ENCODE data around the gene SH3BP5L. TPM values are rescaled to one million over a fixed set of nuclear protein-coding genes. Genes with fewer than 3 reads are reported as not detected.

The SH3BP5L gene
- 14.9 and 21.0 TPM in 2 replicates for total RNA-seq (2014; rRNA removed; shearing (Covaris generic))

GRCh38 chr1:248825909-248826760, at the start of gene SH3BP5L:
Gene SH3BP5L, minus strand, starts transcription at chr1:248825915. Its CDS starts 980 bp downstream, at chr1:248824935.
- DNase-seq (ENCODE audit: low read depth): peak; percentile 92

GRCh38 chr1:248873993-248874533, 48.3 kb upstream of the SH3BP5L start:
- DNase-seq (ENCODE audit: low read depth): peak; percentile 81

- peak; percentile 91 for DNase-seq (ENCODE audit: low read depth)
Observed at GRCh38 chr1:248873409-248873992, 47.8 kb upstream of the SH3BP5L start.

GRCh38 chr1:248872752-248873408, 47.2 kb upstream of the SH3BP5L start:
- peak; percentile 49 for DNase-seq (ENCODE audit: low read depth)

GRCh38 chr1:248871837-248872401, 46.2 kb upstream of the SH3BP5L start:
- DNase-seq (ENCODE audit: low read depth): no peak

GRCh38 chr1:248862998-248863881, 37.5 kb upstream of the SH3BP5L start:
- peak; percentile 64 for DNase-seq (ENCODE audit: low read depth)

- DNase-seq (ENCODE audit: low read depth): no peak
Observed at GRCh38 chr1:248862695-248862997, 36.9 kb upstream of the SH3BP5L start.

GRCh38 chr1:248861616-248862015, 35.9 kb upstream of the SH3BP5L start:
- no peak for DNase-seq (ENCODE audit: low read depth)

- DNase-seq (ENCODE audit: low read depth): no peak
Observed at GRCh38 chr1:248860007-248860406, 34.3 kb upstream of the SH3BP5L start.

- DNase-seq (ENCODE audit: low read depth): peak; percentile 89
Observed at GRCh38 chr1:248858891-248859889, 33.5 kb upstream of the SH3BP5L start, which contains the start of gene ZNF692. Gene ZNF692, minus strand, starts transcription at chr1:248859085. Its CDS starts 776 bp downstream, at chr1:248858309.

- DNase-seq (ENCODE audit: low read depth): peak; percentile 53
Observed at GRCh38 chr1:248858096-248858890, 32.6 kb upstream of the SH3BP5L start.

- no peak for DNase-seq (ENCODE audit: low read depth)
Observed at GRCh38 chr1:248857749-248858095, 32.0 kb upstream of the SH3BP5L start.

- DNase-seq (ENCODE audit: low read depth): no peak
Observed at GRCh38 chr1:248857201-248857600, 31.5 kb upstream of the SH3BP5L start.

GRCh38 chr1:248856176-248856575, 30.5 kb upstream of the SH3BP5L start:
- DNase-seq (ENCODE audit: low read depth): no peak

- no peak for DNase-seq (ENCODE audit: low read depth)
Observed at GRCh38 chr1:248855580-248855979, 29.9 kb upstream of the SH3BP5L start.

GRCh38 chr1:248853663-248854375, 28.1 kb upstream of the SH3BP5L start:
- no peak for DNase-seq (ENCODE audit: low read depth)

- no peak for DNase-seq (ENCODE audit: low read depth)
Observed at GRCh38 chr1:248852481-248853405, 27.0 kb upstream of the SH3BP5L start.

All from M059J (cell line).